IMR-90 (cell line): ENCODE data around the gene RAB31. TPM values are rescaled to one million over a fixed set of nuclear protein-coding genes. Genes with fewer than 3 reads are reported as not detected.

Experiments used
- ATAC-seq: fragments of 200-7000 bp; cut with Tn5 transposase; 2 replicates; pipeline ENCODE4 v1.9.1; 2020; ENCODE audit warnings: low read depth, mild to moderate bottlenecking, moderate library complexity
- BruUV-seq: library from RNA; stranded (reverse); fragments of 400-500 nt; replicated peaks from 2 replicates; lab custom pipeline; 2021; lab: Mats Ljungman, UMichigan
- CTCF ChIA-PET: fragments of 300-600 bp; formaldehyde crosslinking; extraction: SDS; loops from one replicate; lab custom pipeline; 2021; ENCODE audit warnings: antibody characterized with exemption; lab: Yijun Ruan, JAX
- POLR2A ChIA-PET: fragments of 300-600 bp; sonication (Branson Sonifier 250); formaldehyde crosslinking; loops from one replicate; lab custom pipeline; 2022; ENCODE audit warnings: antibody characterized with exemption; ENCODE audit not compliant: unreplicated experiment; lab: Charles Lee
- DNase-seq: peaks from one replicate; pipeline ENCODE4 v3.0.0; 2013
- H2AFZ ChIP-seq: replicated peaks from 2 replicates; pipeline ENCODE3; 2013; ENCODE audit warnings: low read length, mild to moderate bottlenecking; ENCODE audit not compliant: poor library complexity
- H2AK5ac ChIP-seq: 2 replicates; pipeline ENCODE4 v1.6.1; 2013; ENCODE audit warnings: low read depth, low read length, inconsistent platforms
- H2AK9ac ChIP-seq: replicated peaks from 2 replicates; pipeline ENCODE3; 2013; ENCODE audit warnings: mild to moderate bottlenecking, low read depth, low read length, moderate library complexity; ENCODE audit not compliant: poor library complexity
- H2BK120ac ChIP-seq: 2 replicates; pipeline ENCODE4 v1.6.1; 2013; ENCODE audit warnings: low read depth, low read length, inconsistent platforms
- H2BK15ac ChIP-seq: 3 replicates; pipeline ENCODE4 v1.6.1; 2013; ENCODE audit warnings: low read depth, low read length, inconsistent platforms
- H2BK20ac ChIP-seq: 2 replicates; pipeline ENCODE4 v1.6.1; 2013; ENCODE audit warnings: low read depth, mild to moderate bottlenecking, inconsistent platforms, low read length, moderate library complexity
- H2BK5ac ChIP-seq: 2 replicates; pipeline ENCODE4 v1.6.1; 2013; ENCODE audit warnings: mild to moderate bottlenecking, low read depth, low read length, inconsistent platforms; ENCODE audit not compliant: poor library complexity, severe bottlenecking
- H3K14ac ChIP-seq: replicated peaks from 2 replicates; pipeline ENCODE4 v1.6.1; 2013; ENCODE audit warnings: low read depth, low read length, inconsistent platforms
- H3K18ac ChIP-seq: 2 replicates; pipeline ENCODE4 v1.6.1; 2013; ENCODE audit warnings: low read depth, low read length, control low read depth
- H3K23ac ChIP-seq: 2 replicates; pipeline ENCODE4 v1.6.1; 2013; ENCODE audit warnings: low read depth, low read length, inconsistent platforms
- H3K27ac ChIP-seq: 2 replicates; pipeline ENCODE4 v1.5.1; 2013; ENCODE audit warnings: mild to moderate bottlenecking, control low read depth, low read length; ENCODE audit not compliant: insufficient read depth
- H3K27me3 ChIP-seq: 2 replicates; pipeline ENCODE4 v1.6.1; 2013; ENCODE audit warnings: low read length; ENCODE audit not compliant: control insufficient read depth, insufficient read depth
- H3K36me3 ChIP-seq: 2 replicates; pipeline ENCODE4 v1.6.1; 2013; ENCODE audit warnings: low read length, mixed read lengths; ENCODE audit not compliant: control insufficient read depth, insufficient read depth
- H3K4ac ChIP-seq: 2 replicates; pipeline ENCODE4 v1.6.1; 2013; ENCODE audit warnings: low read depth, low read length, inconsistent platforms
- H3K4me1 ChIP-seq: 2 replicates; pipeline ENCODE4 v1.6.1; 2013; ENCODE audit warnings: low read length, mixed read lengths; ENCODE audit not compliant: control insufficient read depth, insufficient read depth
- H3K4me2 ChIP-seq: 2 replicates; pipeline ENCODE4 v1.6.1; 2013; ENCODE audit warnings: low read depth, mild to moderate bottlenecking, control low read depth, low read length, moderate library complexity
- H3K4me3 ChIP-seq: 2 replicates; pipeline ENCODE4 v1.5.1; 2013; ENCODE audit warnings: low read depth, mild to moderate bottlenecking, control low read depth, low read length, moderate library complexity; ENCODE audit not compliant: insufficient read depth
- H3K56ac ChIP-seq: 2 replicates; pipeline ENCODE4 v1.6.1; 2013; ENCODE audit warnings: low read length, inconsistent platforms; ENCODE audit not compliant: insufficient read depth; ENCODE audit errors: extremely low read depth
- H3K79me1 ChIP-seq, 2 experiments: 2 replicates each; pipeline ENCODE4 v1.6.1; 2013; ENCODE audit warnings: low read length in 2 of 2, inconsistent platforms in 1 of 2, low read depth in 1 of 2
- H3K9ac ChIP-seq: 2 replicates; pipeline ENCODE4 v1.6.1; 2013; ENCODE audit warnings: low read depth, low read length, control low read depth
- H3K9me1 ChIP-seq: 2 replicates; pipeline ENCODE4 v1.6.1; 2013; ENCODE audit warnings: low read length, inconsistent platforms; ENCODE audit not compliant: insufficient read depth
- H3K9me3 ChIP-seq: 2 replicates; pipeline ENCODE4 v1.6.1; 2013; ENCODE audit warnings: low read length; ENCODE audit not compliant: control insufficient read depth, insufficient read depth
- H4K20me1 ChIP-seq: 2 replicates; pipeline ENCODE4 v1.6.1; 2013; ENCODE audit warnings: low read length, inconsistent platforms; ENCODE audit not compliant: insufficient read depth
- H4K5ac ChIP-seq: 2 replicates; pipeline ENCODE4 v1.6.1; 2013; ENCODE audit warnings: mild to moderate bottlenecking, low read depth, low read length, control low read depth
- H4K8ac ChIP-seq, 2 experiments: 2 replicates each; pipeline ENCODE4 v1.6.1; 2013; ENCODE audit warnings: low read depth in 2 of 2, low read length in 2 of 2, control low read depth in 1 of 2, inconsistent platforms in 1 of 2
- H4K91ac ChIP-seq: 2 replicates; pipeline ENCODE4 v1.6.1; 2013; ENCODE audit warnings: low read depth, low read length, inconsistent platforms; ENCODE audit not compliant: insufficient read depth
- CHD1 ChIP-seq: IDR thresholded peaks from 2 replicates; pipeline ENCODE4 v1.6.1; 2012; ENCODE audit warnings: low read depth, low read length, improper control_type of control experiment
- ELK1 ChIP-seq: fragments of 150-350 bp; IDR thresholded peaks from 2 replicates; pipeline ENCODE4 v1.6.1; 2016; ENCODE audit warnings: low read depth, mild to moderate bottlenecking, low read length, moderate library complexity, borderline replicate concordance
- FOS ChIP-seq: fragments of 150-350 bp; IDR thresholded peaks from 2 replicates; pipeline ENCODE4 v1.6.1; 2016; ENCODE audit warnings: low read depth, low read length
- MAFK ChIP-seq: IDR thresholded peaks from 2 replicates; pipeline ENCODE4 v1.6.1; 2012; ENCODE audit warnings: low read depth, low read length, improper control_type of control experiment
- MAZ ChIP-seq: IDR thresholded peaks from 2 replicates; pipeline ENCODE4 v1.6.1; 2012; ENCODE audit warnings: low read depth, mild to moderate bottlenecking, low read length, improper control_type of control experiment, moderate library complexity, borderline replicate concordance
- MXI1 ChIP-seq: IDR thresholded peaks from 2 replicates; pipeline ENCODE4 v1.6.1; 2012; ENCODE audit warnings: low read depth, mild to moderate bottlenecking, low read length, moderate library complexity, borderline replicate concordance
- RAD21 ChIP-seq: IDR thresholded peaks from 2 replicates; pipeline ENCODE4 v1.6.1; 2012; ENCODE audit warnings: low read length, improper control_type of control experiment
- RCOR1 ChIP-seq: IDR thresholded peaks from 2 replicates; pipeline ENCODE4 v1.6.1; 2012; ENCODE audit warnings: mild to moderate bottlenecking, low read length, improper control_type of control experiment; ENCODE audit not compliant: insufficient replicate concordance
- RFX5 ChIP-seq: IDR thresholded peaks from 2 replicates; pipeline ENCODE4 v1.8.0; 2012; ENCODE audit warnings: low read depth, mild to moderate bottlenecking, low read length, moderate library complexity
- SMC3 ChIP-seq: fragments of 150-350 bp; IDR thresholded peaks from 2 replicates; pipeline ENCODE4 v1.6.1; 2016; ENCODE audit warnings: low read depth, mild to moderate bottlenecking, antibody characterized with exemption, low read length, moderate library complexity
- WGBS, 2 experiments: methylation state at CpG; one replicate each; pipeline versions ENCODE4 v1.1.5 to v1.1.7; 2013; ENCODE audit warnings: missing lambda C conversion rate in 2 of 2; ENCODE audit not compliant: insufficient read length in 1 of 2; ENCODE audit errors: extremely low coverage in 2 of 2; 5-methylcytosine and 5-hydroxymethylcytosine counted together
- dilution Hi-C: fragments of 300-500 bp; cut with HindIII; formaldehyde crosslinking; loops from one replicate; pipeline ENCODE4 v1.14.3; 2018; ENCODE audit warnings: low sequenced_read_pairs; ENCODE audit not compliant: unreplicated experiment
- in situ Hi-C: fragments of 300-500 bp; cut with MboI; formaldehyde crosslinking; loops from 3 replicates; pipeline ENCODE4 v1.14.3; 2019; ENCODE audit warnings: low sequenced_read_pairs, inconsistent platforms, mixed read lengths
- intact Hi-C: fragments of 100-400 bp; cut with micrococcal nuclease; formaldehyde crosslinking; loops from 2 replicates; pipeline ENCODE4 v1.10.0; 2022
- polyA plus RNA-seq, 3 experiments: library from polyadenylated mRNA; depleted of rRNA; stranded (reverse); fragments of >200 nt; gene quantifications; 2 replicates each; pipeline ENCODE4 v1.2.3, GENCODE V29; 2012; ENCODE audit warnings: low replicate concordance in 1 of 3
- total RNA-seq: library from RNA; depleted of rRNA; stranded (reverse); fragments of >200 nt; gene quantifications from 2 replicates; pipeline ENCODE4 v1.2.3, GENCODE V29; 2012
- TF ChIP-seq, protein P1 (sequence below): fragments of 150-350 bp; IDR thresholded peaks from 2 replicates; pipeline ENCODE4 v1.6.1; 2017; ENCODE audit warnings: mild to moderate bottlenecking, antibody characterized with exemption, low read length, low read depth
- TF ChIP-seq, protein P2 (sequence below): conservative IDR thresholded peaks from 2 replicates; pipeline ENCODE4 v1.5.1; 2012; ENCODE audit warnings: mild to moderate bottlenecking, low read depth, low read length, improper control_type of control experiment

Gene RAB31
- total and polyA plus RNA-seq, 2 of the 4 experiments (the other 2 are of a cell fraction): 13.8 to 26.9 TPM

DNA sequence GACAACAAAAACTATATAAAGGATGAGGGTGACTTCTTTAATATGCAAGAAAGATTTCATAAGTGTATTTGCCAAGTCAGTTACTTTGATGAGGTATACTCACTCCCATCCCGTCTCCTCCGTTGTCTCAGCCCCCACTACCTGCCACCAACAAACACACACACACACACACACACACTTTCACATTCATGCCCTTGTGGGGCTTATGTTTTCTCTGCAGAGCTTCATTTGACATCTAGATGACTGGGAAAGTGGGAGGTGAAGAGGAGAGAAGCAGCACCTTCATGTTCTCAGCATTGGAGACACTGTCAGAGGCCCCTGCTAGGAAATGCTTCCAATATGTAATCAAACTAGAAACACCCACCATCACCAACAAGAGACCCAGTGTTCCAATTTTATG lies 155.2 kb downstream of the RAB31 start:
- no peak overlapping the region for H2AK9ac ChIP-seq
- no peak overlapping the region for H3K9ac ChIP-seq
- H3K56ac ChIP-seq: no peak overlapping the region
- no peaks in the 10 kb centered on the region for H3K79me1 ChIP-seq
- TF ChIP-seq SMC3 (no peak), FOS (no peak), RFX5 (no peak), MXI1 (no peak), RCOR1 (no peak), ELK1 (no peak), MAFK (no peak), CHD1 (no peak), MAZ (no peak), RAD21 (no peak)
- TF ChIP-seq, protein P1, sequence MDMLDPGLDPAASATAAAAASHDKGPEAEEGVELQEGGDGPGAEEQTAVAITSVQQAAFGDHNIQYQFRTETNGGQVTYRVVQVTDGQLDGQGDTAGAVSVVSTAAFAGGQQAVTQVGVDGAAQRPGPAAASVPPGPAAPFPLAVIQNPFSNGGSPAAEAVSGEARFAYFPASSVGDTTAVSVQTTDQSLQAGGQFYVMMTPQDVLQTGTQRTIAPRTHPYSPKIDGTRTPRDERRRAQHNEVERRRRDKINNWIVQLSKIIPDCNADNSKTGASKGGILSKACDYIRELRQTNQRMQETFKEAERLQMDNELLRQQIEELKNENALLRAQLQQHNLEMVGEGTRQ: no peak
- TF ChIP-seq, protein P2, sequence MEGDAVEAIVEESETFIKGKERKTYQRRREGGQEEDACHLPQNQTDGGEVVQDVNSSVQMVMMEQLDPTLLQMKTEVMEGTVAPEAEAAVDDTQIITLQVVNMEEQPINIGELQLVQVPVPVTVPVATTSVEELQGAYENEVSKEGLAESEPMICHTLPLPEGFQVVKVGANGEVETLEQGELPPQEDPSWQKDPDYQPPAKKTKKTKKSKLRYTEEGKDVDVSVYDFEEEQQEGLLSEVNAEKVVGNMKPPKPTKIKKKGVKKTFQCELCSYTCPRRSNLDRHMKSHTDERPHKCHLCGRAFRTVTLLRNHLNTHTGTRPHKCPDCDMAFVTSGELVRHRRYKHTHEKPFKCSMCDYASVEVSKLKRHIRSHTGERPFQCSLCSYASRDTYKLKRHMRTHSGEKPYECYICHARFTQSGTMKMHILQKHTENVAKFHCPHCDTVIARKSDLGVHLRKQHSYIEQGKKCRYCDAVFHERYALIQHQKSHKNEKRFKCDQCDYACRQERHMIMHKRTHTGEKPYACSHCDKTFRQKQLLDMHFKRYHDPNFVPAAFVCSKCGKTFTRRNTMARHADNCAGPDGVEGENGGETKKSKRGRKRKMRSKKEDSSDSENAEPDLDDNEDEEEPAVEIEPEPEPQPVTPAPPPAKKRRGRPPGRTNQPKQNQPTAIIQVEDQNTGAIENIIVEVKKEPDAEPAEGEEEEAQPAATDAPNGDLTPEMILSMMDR: no peak
- no peak overlapping the region for H4K91ac ChIP-seq
- peaks cover 3% of the 10 kb centered on the region; the same call in 1 of the 2 replicates for H3K36me3 ChIP-seq
- dilution Hi-C loops (no loop called here), intact Hi-C loops (no loop called here), in situ Hi-C loops (no loop called here)
- WGBS, 2 experiments: no CpG with 5 or more reads among the region's 2 CpGs
- no peak overlapping the region for H2BK5ac ChIP-seq
- no peaks in the 10 kb centered on the region for H4K20me1 ChIP-seq
- no peaks in the 10 kb centered on the region; the same call in 1 of the 2 replicates for H3K9me1 ChIP-seq
- no peak overlapping the region for H3K14ac ChIP-seq
- H3K23ac ChIP-seq: no peak overlapping the region
- H3K4me2 ChIP-seq: no peak overlapping the region
- no peak overlapping the region for H2BK15ac ChIP-seq
- CTCF ChIA-PET: no interaction called here
- H3K4ac ChIP-seq: no peak overlapping the region
- no peak overlapping the region for H3K18ac ChIP-seq
- DNase-seq: no peak
- no peak overlapping the region for H2BK120ac ChIP-seq
- no peak overlapping the region for H2BK20ac ChIP-seq
- no peaks in the 10 kb centered on the region for H3K27me3 ChIP-seq
- H3K27ac ChIP-seq: no peak overlapping the region
- no peak overlapping the region for H4K8ac ChIP-seq
- H2AK5ac ChIP-seq: no peak overlapping the region
- no peaks in the 10 kb centered on the region for H3K4me1 ChIP-seq
- POLR2A ChIA-PET: no interaction called here
- no TSS peak for BruUV-seq
- no peak overlapping the region for H4K5ac ChIP-seq
- H2AFZ ChIP-seq: no peak overlapping the region
- ATAC-seq: no peak
- no peak overlapping the region for H3K4me3 ChIP-seq
- peaks cover 13% of the 10 kb centered on the region; the same call in 1 of the 2 replicates for H3K9me3 ChIP-seq
